GM12878 (cell line): ENCODE data around the gene S100A16.
A peak's percentile ranks its signal among the peaks of the same experiment; 100 is the strongest.

ENCODE experiments used
- CREB1 ChIP-seq: IDR thresholded peaks from 2 replicates; pipeline ENCODE4 v1.6.1; 2012; ENCODE audit warnings: low read depth, mild to moderate bottlenecking, inconsistent platforms
- EZH2 ChIP-seq: IDR thresholded peaks from 2 replicates; pipeline ENCODE4 v1.6.1; 2012; ENCODE audit warnings: low read depth, mild to moderate bottlenecking, control low read depth, inconsistent platforms, low read length, borderline replicate concordance; ENCODE audit not compliant: control insufficient read depth
- FOXK2 ChIP-seq: fragments of 450-650 bp; IDR thresholded peaks from 2 replicates; pipeline ENCODE4 v1.6.1; 2017; ENCODE audit warnings: mild to moderate bottlenecking, moderate library complexity
- PAX5 ChIP-seq: IDR thresholded peaks from 2 replicates; pipeline ENCODE4 v1.6.1; 2011; ENCODE audit warnings: low read depth, low read length, borderline replicate concordance
- POLR2A ChIP-seq: IDR thresholded peaks from 2 replicates; pipeline ENCODE4 v1.6.1; 2011; ENCODE audit warnings: low read depth, mild to moderate bottlenecking, low read length
- RAD21 ChIP-seq: IDR thresholded peaks from 2 replicates; pipeline ENCODE4 v1.6.1; 2011; ENCODE audit warnings: mild to moderate bottlenecking, low read depth, low read length, moderate library complexity; ENCODE audit not compliant: insufficient read depth
- SUPT20H ChIP-seq: IDR thresholded peaks from 2 replicates; pipeline ENCODE4 v1.6.1; 2011; ENCODE audit warnings: low read depth, mild to moderate bottlenecking, low read length, moderate library complexity, borderline replicate concordance; ENCODE audit not compliant: control insufficient read depth
- SUZ12 ChIP-seq: fragments of 200-600 bp; sonication (generic); IDR thresholded peaks from one replicate; pipeline ENCODE4 v1.6.1; 2018; ENCODE audit warnings: antibody characterized with exemption, mild to moderate bottlenecking; ENCODE audit not compliant: unreplicated experiment
- ZSCAN29 ChIP-seq: fragments of 450-650 bp; IDR thresholded peaks from 2 replicates; pipeline ENCODE4 v1.6.1; 2017; ENCODE audit warnings: mild to moderate bottlenecking, moderate library complexity

DNA sequence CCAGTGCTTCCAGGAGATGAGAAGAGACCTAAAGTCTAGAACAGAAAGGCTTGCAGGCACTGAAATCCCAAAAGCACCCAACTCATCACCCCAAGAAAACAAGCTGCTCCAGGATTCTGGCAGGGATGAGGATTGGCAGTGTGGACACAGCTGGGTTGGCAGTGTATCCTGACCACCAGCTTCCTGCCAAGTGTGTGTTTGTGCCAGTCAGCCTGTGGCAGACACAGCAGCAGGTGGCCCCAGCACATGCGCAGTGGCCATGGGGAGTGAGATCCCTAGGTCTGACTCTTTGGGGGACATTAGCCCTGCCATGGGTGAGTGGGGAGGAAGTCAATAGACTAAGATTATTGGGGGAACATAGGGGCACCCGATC lies 36.9 kb upstream of the S100A16 start:
- TF ChIP-seq EZH2: no peak
- no peak for TF ChIP-seq PAX5
- no peak for TF ChIP-seq SUPT20H
- no peak for TF ChIP-seq ZSCAN29
- TF ChIP-seq CREB1: no peak
- TF ChIP-seq FOXK2: no peak
- no peak for TF ChIP-seq SUZ12
- TF ChIP-seq RAD21: no peak
- TF ChIP-seq POLR2A: peak; percentile 66; the same call in 1 of the 2 replicates
